GM18861 (cell line): Measurements from ENCODE around the gene LRRFIP2.
"Not testable (repeated sequence)": the region's sequence is repeated elsewhere in the genome, so short reads cannot be mapped to it uniquely, and the experiment has no call there.

ENCODE experiments used
- ATAC-seq: cut with Tn5 transposase; IDR thresholded peaks from one replicate; pipeline ENCODE4 v1.9.1; 2021; ENCODE audit not compliant: unreplicated experiment

The LRRFIP2 gene

DNA sequence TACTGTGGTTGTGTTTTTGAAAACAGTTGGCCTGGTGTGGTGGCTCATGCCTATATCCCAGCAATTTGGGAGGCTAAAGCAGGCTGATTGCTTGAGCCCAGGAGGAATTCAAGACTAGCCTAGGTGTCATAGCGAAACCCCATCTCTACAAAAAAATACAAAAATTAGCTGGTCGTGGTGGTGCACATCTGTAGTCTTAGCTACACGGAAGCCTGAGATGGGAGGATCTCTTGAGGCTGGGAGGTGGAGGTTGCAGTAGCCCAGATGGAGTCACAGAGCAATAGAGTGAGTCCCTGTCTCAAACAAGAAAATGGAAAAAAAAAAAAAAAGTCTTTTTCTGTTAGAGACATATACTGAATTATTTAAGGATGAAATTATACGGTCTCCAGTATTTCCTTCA is 14.7 kb upstream of the LRRFIP2 start:
- ATAC-seq, result no peak

DNA sequence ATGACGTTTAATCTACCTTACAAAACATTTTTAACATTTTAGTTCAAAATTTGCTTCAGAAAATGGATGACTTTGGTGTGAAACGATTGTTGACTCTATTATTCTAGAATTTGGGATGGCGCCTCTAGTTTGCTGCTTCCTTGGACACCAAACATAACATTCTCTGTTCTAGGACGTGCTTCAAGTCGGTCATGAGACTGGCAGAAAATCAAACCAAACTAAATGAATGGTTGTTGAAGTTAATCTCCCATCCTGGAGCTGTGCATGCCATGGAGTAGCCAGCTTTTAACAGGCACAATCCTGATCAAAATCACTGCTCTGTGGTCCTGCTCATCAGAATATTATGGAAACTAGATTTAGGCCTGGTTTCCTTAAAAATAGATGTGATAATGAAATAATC is 9.6 kb upstream of the LRRFIP2 start:
- no peak for ATAC-seq

DNA sequence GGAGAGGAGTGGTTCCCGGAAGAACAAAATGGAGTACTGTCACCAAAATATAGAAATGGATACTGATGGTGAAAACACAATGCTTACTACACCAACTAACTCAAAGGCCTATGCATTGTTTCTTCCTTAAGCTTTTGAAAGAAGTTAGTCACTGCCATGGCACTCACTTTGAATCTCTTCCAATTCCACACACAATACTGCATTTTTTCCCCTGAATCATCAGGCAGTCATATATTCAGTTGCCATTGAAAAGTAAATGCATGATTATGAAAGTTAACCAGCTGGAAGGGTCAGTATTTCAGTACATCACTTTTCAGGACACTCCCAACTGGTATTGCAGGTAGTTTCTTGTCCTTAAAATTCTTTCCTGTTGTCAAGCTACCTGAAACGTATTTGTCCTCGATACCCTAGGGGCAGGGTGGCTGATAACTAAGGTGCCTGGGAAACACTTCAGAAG is 9.0 kb upstream of the LRRFIP2 start:
- no peak for ATAC-seq

DNA sequence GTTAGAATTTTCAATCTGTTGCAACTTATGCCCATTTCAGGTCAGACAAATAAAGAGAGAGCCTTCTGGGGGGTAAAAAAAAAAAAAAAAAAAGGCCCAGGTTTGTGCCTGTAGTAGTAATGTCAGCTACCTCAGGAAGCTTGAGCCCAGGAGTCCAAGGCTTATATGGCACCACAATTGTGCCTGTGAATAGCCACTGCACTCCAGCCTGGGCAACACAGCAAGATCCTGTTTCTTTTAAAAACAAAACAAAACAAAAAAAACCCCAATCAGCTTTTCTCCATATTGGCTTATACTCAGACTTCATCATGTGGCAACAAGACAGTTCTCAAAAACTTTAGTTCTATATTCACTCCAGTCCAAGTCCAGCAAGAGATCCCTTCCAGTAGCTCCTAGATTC is 8.4 kb upstream of the LRRFIP2 start:
- ATAC-seq, result no peak

DNA sequence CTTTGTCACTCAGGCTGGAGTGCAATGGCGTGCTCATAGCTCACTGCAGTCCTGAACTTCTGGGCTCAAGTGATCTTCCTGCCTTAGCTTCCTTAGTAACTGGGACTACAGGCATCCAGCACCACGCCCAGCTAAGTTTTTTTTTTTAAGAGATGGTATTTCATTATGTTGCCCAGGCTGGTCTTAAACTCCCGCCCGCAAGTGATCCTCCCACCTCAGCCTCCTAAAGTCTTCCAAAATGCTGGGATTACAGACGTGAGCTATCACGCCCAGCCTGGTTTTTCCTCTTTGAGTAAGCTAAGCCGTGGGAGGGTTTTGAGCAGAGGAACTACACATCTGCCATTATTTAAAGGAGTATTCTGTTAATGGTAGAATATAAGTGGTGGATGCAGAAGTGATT is 7.4 kb upstream of the LRRFIP2 start:
- no peak for ATAC-seq

DNA sequence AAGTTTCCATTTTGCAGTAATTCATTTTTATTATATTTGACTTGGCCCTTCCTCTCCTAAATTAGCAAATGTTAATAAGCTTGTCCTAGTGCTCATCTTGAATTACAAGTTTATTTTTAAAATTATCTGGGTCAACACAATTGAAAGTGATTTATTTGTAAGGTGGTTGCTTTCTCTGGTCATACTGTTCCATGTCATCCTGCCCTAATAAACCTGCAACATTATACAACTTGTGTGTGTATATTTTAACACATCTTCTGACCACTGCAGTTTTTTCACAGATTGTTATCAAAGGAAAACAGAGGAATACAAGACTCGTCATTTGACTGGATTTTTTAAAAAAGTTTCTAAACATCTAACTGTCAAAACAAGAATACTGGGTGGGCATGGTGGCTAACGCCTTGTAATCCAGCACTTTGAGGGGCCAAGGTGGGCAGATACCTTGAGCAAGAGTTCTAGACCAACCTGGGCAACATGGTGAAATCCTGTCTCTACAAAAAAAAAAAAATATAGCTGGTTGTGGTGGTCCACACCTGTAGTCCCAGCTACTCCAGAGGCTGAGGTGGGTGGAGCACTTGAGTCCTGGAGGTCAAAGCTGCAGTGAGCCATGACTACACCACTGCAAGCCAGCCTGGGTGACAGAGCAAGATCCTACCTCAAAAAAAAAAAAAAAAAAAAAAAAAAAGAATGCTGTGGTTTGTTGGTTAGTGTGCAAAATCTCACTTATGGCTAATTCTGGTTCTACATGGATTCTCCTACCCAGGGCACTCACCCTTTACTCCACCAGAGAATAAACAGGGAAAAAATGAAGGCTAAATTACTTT is 5.0 kb upstream of the LRRFIP2 start:
- no peak for ATAC-seq

DNA sequence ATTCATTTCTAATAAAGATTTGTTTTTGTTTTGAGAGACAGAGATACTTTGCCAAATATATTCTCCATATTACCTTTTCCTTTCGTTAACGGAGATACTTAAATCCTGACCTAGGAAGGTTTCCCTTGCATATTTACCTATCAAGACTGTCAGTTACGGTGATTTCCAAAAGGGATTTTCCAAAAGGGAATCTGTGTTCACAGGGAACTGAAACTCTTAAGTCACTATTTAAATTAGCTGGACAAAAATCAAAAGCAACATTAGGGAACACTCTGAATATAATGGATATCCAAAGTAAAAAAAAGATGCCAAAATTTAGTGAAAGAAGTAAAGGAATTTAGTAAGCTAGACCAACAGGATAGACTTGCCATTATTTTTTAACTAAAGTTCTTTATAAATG is 576 bp downstream of the LRRFIP2 start:
- ATAC-seq, result no peak

DNA sequence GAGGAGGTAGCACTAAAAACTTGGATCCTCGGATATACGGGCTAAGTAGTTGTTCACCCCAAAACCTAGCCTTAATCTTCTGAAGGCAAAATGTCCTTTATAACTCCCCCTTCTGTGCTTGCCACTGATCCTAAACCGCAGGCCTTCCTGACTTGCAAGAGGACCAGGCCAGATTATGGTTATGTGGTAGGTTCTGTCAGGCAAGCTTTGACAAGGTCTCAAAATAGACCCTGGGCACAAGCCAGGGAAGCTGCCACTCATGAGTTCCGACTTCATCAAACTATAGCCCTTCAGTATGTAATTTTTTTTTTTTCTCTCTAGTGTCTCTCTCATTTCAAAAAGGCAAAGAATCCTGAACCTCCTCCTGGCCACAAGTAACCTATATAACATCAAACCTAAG is 3.2 kb downstream of the LRRFIP2 start:
- no peak for ATAC-seq

DNA sequence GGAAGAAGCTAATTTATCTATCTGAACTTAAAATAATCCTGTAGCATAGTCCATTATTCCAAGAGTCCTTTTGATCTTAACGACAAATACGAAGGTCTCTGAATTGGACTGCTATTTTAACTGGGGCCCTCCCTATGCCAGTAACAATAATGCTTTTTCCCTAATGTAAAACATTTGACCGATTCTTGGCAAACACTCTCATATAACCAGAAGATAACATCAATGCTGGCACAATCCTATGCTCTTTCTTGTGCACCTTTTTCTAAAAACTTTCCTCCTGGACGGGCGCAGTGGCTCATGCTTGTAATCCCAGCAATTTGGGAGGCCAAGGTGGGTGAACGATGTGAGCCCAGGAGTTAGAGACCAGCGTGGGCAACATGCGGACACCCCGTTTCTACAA is 3.9 kb downstream of the LRRFIP2 start:
- ATAC-seq, result no peak

DNA sequence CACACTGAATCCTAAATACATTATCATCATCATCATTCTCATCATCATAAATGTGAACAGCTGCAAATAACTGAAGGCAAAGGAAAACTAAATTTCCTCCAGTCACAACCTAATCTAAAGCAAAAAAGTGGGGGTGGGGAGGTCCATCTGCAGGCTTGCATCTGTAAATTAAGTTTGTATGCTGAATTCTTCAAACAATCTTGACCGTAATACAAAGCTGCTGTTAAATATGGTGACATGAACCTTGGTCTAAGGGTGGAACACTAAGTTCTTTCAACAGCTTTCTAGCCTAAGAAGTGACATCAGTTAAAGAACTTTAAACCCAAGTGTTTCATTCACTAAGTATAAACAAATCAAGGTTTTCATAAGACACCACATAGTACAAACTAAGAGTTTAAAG is 4.3 kb downstream of the LRRFIP2 start:
- no peak for ATAC-seq

DNA sequence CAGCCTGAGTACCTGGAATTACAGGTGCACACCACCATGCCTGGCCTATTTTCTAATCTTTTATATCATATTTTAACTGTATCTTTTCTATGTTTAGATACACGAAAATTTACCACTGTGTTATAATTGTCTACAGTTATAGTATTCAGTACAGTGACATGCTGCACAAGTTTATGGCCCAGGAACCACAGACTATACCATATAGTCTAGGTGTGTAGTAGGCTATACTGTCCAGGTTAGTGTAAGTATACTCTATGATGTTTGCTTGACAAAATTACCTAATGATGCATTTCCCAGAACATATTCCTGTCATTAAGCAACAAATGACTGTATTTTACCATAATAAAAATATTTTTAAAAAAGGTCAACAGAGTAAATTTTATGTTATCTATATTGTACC is 5.5 kb downstream of the LRRFIP2 start:
- no peak for ATAC-seq

DNA sequence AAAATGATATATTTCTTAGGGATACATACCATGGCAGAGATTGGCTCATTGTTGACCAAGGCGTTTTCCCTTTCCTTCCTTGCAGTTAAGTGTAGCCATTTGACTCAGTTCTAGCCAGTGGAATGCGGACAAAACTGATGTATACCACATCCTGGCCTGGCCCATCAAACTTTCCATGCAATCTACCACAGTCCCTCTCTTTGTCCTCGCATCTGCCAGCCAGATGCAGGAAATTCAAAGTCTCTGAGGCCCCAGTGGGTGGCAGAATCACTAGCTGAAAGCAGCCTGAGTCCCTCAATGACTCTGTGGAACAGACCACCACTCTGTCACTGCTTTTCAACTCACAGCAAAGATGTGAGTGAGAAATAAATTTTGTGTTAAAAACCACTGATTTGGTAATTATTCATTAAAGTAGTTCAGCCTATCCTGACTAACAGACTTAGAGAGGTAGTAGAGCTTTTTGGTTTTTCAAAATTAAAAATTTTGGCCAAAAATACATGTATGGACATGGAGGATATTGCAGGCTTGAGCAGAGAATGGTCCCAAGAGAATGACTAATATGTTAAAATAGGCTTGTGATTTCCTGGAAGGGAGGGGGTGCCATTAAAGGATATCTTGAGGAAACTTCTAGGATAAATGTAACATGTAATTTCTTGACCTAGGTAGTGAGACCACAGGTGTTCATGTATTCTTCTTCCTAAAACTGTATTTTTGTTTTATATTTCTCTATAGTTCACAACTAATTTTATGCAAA is 10.9 kb downstream of the LRRFIP2 start:
- peak; percentile 39 for ATAC-seq

DNA sequence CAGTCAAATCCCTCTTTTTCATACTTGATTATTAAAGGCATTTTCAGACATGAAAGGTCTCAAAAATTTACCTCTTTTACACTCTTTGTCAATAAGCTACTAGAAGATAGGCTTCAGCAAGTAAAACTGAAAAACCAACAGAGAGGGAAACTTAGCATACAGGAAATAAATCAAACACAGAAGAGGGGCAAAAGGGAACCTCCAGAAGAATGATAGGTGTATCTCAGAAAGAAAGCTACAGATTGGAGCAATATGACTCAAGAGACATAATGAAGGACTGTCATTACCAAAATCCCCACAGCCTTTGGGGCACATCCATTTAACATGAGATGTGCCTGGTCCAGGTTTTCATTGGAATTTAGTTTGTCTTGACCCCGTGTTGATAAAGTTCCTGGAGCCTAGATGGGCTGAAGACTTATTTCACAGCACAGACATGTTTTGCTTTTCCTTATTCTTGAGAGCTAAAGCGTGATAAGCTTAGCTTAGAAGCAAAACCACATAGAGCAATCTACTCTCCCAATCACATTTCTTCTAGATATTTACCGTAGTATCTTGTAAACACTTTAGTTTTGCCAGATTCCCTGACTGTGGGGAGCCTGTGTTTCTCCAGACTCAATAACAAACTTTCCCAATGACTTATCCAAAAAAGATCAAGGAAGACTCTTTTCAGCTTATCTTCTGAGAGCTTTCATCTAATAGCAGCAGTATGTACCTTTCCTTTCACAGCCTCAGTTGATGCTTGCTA is 11.7 kb downstream of the LRRFIP2 start:
- peak; percentile 82 for ATAC-seq

DNA sequence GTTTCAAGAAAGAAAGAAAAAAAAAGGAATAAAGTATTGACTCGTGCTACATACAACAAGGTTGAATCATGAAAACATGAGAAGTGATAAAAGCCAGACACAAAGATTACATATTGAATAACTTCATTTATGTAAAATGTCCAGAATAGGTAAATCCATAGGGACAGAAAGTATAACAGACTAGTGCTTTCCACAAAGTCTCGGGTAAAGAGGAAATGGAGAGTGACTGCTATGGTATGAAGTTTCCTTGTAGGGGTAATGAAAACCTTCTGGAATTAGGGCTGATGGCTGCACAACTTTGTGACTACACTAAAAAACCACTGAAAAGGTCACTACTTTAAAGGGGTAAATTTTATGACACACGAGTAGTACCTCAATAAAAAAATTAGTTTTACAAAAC is 13.0 kb downstream of the LRRFIP2 start:
- ATAC-seq, result no peak

DNA sequence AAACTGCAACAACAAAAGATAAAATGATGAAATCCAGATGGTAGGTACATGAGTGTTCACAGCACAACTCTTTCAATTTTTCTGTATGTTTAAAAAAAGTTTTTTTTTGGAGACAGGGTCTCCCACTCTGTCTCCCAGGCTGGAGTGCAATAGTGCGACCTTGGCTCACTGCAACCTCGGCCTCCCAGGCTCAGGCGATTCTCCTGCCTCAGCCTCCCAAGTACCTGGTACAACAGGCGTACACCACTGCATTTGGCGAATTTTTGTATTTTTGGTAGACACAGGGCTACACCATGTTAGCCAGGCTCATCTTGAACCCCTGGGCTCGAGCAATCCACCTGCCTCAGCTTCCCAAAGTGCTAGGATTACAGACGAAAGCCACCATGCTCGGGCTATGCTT is 18.6 kb downstream of the LRRFIP2 start:
- ATAC-seq, result no peak

DNA sequence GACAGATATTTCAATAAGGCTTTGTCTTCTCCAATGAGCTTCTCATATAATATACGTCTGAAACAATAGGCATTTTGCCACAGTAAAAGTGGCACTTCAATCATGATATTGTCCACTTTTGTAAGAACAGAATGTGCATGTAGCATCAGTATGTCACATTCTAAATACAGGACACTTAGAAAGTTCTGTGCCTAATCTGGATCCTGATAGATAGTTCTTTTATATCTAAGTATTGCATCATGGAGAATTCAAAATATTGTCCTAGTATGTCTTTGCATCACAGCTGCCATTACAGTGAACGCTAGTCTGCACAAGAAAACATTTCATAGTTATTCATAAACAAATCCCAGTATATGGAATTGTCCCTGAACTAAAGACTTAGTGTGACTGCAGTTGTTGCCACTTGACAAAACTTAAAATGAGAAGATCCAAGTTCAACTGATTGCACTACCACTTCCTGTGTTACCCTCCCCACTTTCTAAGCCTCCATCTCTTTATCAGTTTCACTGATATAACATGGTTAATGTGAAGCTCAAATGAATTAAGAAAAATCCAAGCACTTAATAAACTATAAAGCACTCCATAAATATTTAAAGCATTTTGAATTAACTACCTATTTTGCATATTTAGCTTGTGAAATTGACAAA is 19.6 kb downstream of the LRRFIP2 start:
- no peak for ATAC-seq

DNA sequence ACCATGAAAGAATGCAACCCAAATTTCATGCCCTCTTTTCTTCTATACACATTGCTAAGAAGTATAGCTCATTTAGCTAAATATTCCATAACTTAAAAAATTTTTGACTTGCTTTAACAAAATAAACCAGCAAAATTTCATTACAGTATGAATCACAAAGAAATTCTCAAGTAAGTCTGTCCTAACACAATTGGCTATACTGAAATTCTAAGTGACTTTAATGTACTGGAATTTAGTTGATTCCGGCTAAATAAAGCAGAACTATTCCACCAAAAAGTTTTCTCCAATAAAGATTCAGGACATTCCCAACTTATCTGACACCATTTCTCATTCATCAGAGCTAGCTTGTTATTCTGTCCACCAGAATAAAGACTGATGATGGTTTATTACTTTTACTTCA is 23.8 kb downstream of the LRRFIP2 start:
- no peak for ATAC-seq

DNA sequence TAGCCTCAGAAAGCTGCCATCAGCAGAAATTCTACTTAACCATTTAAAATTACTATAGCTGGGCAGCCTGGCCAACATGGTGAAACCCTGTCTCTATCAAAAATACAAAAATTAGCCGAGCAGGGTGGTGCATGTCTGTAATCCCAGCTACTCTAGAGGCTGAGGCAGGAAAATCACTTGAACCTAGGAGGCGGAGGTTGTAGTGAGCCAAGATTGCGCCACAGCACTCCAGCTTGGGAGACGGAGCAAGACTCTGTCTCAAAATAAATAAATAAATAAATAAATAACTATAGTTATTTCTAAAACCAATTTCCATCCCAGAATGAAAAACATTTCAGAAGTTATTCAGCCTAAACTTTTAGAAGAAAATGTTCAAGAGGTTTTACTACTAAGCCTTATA is 25.1 kb downstream of the LRRFIP2 start:
- no peak for ATAC-seq

DNA sequence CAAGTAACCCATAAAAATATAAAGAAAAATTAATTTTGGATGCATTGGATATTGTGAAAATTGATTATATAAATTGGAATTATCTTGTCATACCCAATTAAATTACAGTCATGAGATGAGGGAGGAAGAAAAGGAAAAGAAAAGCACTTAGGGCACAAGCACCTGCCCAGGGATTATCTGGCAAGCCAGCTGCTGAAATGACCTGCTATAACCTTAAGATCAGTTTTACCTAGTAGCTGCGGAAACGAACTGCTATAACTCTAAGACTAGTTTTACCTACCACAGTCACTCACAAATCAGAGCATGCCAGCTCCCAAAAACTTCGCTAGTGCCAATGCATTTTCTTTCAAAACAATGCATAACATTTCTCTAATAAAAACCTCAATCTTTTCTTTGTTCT is 26.2 kb downstream of the LRRFIP2 start:
- no peak for ATAC-seq

DNA sequence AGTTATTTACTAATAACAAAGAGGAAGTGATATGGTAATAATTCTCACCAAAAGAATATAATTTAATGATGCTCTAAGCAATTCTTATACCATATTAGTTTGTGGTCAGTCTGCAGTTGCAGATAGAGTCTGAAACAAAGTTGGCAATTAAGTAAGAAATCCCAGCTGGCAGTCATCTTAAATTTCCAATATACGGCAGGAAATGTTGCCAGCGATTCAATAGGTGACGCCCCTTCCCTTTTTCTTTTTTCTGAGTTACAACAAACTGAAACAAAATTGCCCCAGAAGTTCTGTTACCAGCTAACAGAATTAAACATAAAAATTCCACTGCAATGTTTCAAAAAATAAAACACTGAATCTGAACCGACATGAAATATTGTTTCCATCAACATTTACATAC is 26.7 kb downstream of the LRRFIP2 start:
- ATAC-seq, result no peak

DNA sequence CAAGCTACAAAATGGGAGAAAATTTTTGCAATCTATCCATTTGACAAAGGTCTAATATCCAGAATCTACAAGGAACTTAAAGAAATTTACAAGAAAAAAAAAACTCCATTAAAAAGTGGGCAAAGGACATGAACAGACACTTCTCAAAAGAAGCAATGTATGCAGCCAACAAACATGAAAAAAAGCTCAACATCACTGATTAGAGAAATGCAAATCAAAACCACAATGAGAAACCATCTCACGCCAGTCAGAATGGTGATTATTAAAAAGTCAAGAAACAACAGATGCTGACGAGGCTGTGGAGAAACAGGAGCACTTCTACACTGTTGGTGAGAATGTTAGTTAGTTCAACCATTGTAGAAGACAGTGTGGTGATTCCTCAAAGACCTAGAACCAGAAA is 27.5 kb downstream of the LRRFIP2 start:
- ATAC-seq, result not testable (repeated sequence)
